Prostate gland (tissue), 2 donors: ENCODE data around the gene ST3GAL2. TPM values are rescaled to one million over a fixed set of nuclear protein-coding genes. Genes with fewer than 3 reads are reported as not detected.
A peak's percentile ranks its signal among the peaks of the same experiment; 100 is the strongest.
"Not testable (repeated sequence)": the region's sequence is repeated elsewhere in the genome, so short reads cannot be mapped to it uniquely, and the experiment has no call there.

Source experiments
- DNase-seq: peaks from one replicate; pipeline ENCODE4 v3.0.0-alpha.2; 2019; ENCODE audit warnings: low spot score
- H3K27ac ChIP-seq, 2 donors: fragments of 200-600 bp; sonication (generic); 2 replicates each; pipeline ENCODE4 v1.5.1; 2017 to 2019
- H3K27me3 ChIP-seq: fragments of 200-600 bp; sonication (generic); replicated peaks from 2 replicates; pipeline ENCODE4 v1.5.1; 2019; ENCODE audit not compliant: insufficient read depth
- H3K36me3 ChIP-seq, 2 donors: fragments of 200-600 bp; sonication (generic); 1 replicate in 1 of 2; 2 replicates in 1 of 2; pipeline versions ENCODE4 v1.5.1 to v1.8.1; 2017 to 2019
- H3K4me1 ChIP-seq: fragments of 200-600 bp; sonication (generic); replicated peaks from 2 replicates; pipeline ENCODE4 v1.5.1; 2019
- H3K4me3 ChIP-seq, 2 donors: fragments of 200-600 bp; sonication (generic); 2 replicates each; pipeline ENCODE4 v1.5.1; 2017 to 2019
- H3K9me3 ChIP-seq: fragments of 200-600 bp; sonication (generic); 2 replicates; pipeline ENCODE4 v1.5.1; 2017
- CTCF ChIP-seq, 4 experiments: fragments of 200-600 bp in 2 of 4; fragments of 450-650 bp in 2 of 4; sonication (generic) in 2 of 4; IDR thresholded peaks; 1 replicate in 3 of 4; 2 replicates in 1 of 4; pipeline ENCODE4 v1.5.1; 2016 to 2019; ENCODE audit warnings: antibody characterized with exemption in 4 of 4, mild to moderate bottlenecking in 2 of 4, moderate library complexity in 2 of 4
- POLR2A ChIP-seq: fragments of 450-650 bp; IDR thresholded peaks from one replicate; pipeline ENCODE4 v1.6.1; 2016; ENCODE audit warnings: antibody characterized with exemption, mild to moderate bottlenecking
- POLR2AphosphoS5 ChIP-seq: sonication (generic); formaldehyde crosslinking; IDR thresholded peaks from one replicate; pipeline ENCODE4 v1.6.1; 2017; ENCODE audit warnings: antibody characterized with exemption
- WGBS: methylation state at CpG from one replicate; pipeline ENCODE4 v1.1.5; 2018; 5-methylcytosine and 5-hydroxymethylcytosine counted together
- intact Hi-C: fragments of 100-400 bp; cut with DNase I; formaldehyde crosslinking; loops from one replicate; pipeline ENCODE4 v1.14.2; 2022
- total RNA-seq, 2 donors: library from RNA; depleted of rRNA; stranded (reverse); fragments of >200 nt; gene quantifications; one replicate each; pipeline ENCODE4 v1.1.0, GENCODE V29; 2016

ST3GAL2 gene
- total RNA-seq, 2 donors from 2014 or later = 8.7 to 54.5 TPM

- H3K27ac ChIP-seq = no peak overlapping the region
- H3K9me3 ChIP-seq = no peaks in the 10 kb centered on the region
- intact Hi-C loops = no loop called here
- H3K27me3 ChIP-seq = no peaks in the 10 kb centered on the region
- WGBS = 63% methylated on average over 7 of the region's 7 CpGs
- no peak for DNase-seq
- H3K4me1 ChIP-seq = no peaks in the 10 kb centered on the region
- H3K36me3 ChIP-seq = no peaks in the 10 kb centered on the region
- no peak overlapping the region for H3K4me3 ChIP-seq
- no peak for TF ChIP-seq POLR2AphosphoS5
Observed at GRCh38 chr16:70391881-70392481, 46.9 kb downstream of the ST3GAL2 start.

GRCh38 chr16:70391446-70391845 lies 47.5 kb downstream of the ST3GAL2 start:
- H3K4me1 ChIP-seq = no peaks in the 10 kb centered on the region
- H3K36me3 ChIP-seq = no peaks in the 10 kb centered on the region
- H3K27ac ChIP-seq = no peak overlapping the region
- no peak for DNase-seq
- no peaks in the 10 kb centered on the region for H3K9me3 ChIP-seq
- WGBS = 94% methylated on average over 3 of the region's 3 CpGs
- no peak overlapping the region for H3K4me3 ChIP-seq
- no peaks in the 10 kb centered on the region for H3K27me3 ChIP-seq
- no peak for TF ChIP-seq CTCF (IDR thresholded peaks at IDR 0.05)
- TF ChIP-seq POLR2AphosphoS5 = no peak
- TF ChIP-seq POLR2A = no peak
- intact Hi-C loops = no loop called here

- DNase-seq = peak; percentile 40
- H3K4me3 ChIP-seq = no peak overlapping the region
- WGBS = 65% methylated on average over 5 of the region's 5 CpGs
- no peaks in the 10 kb centered on the region for H3K4me1 ChIP-seq
- TF ChIP-seq POLR2AphosphoS5 = peak; percentile 51
- TF ChIP-seq POLR2A = no peak
- TF ChIP-seq CTCF (IDR thresholded peaks at IDR 0.05) = peak in 1 of 4 experiments; percentile 30
- H3K27ac ChIP-seq = no peak overlapping the region
- H3K9me3 ChIP-seq = no peaks in the 10 kb centered on the region
- H3K36me3 ChIP-seq = no peaks in the 10 kb centered on the region
- no peaks in the 10 kb centered on the region for H3K27me3 ChIP-seq
- intact Hi-C loops = no loop called here
Observed at GRCh38 chr16:70390774-70391173, 48.1 kb downstream of the ST3GAL2 start.

GRCh38 chr16:70388006-70388680 lies 50.8 kb downstream of the ST3GAL2 start:
- 91% methylated on average over 19 of the region's 19 CpGs for WGBS
- Histone ChIP-seq H3K9me3 (no peaks in the 10 kb centered on the region), H3K4me3 (no peak overlapping the region), H3K27ac (no peak overlapping the region), H3K27me3 (no peaks in the 10 kb centered on the region), H3K4me1 (no peaks in the 10 kb centered on the region), H3K36me3 (no peaks in the 10 kb centered on the region)
- intact Hi-C loops = no loop called here
- DNase-seq = no peak
- no peak for TF ChIP-seq POLR2AphosphoS5

GRCh38 chr16:70386289-70386986 lies 52.5 kb downstream of the ST3GAL2 start:
- H3K27ac ChIP-seq, H3K36me3 ChIP-seq, H3K9me3 ChIP-seq, DNase-seq, H3K4me1 ChIP-seq, H3K4me3 ChIP-seq, intact Hi-C loops, H3K27me3 ChIP-seq: not testable (repeated sequence)
- 95% methylated on average over 20 of the region's 20 CpGs for WGBS

- no peak for TF ChIP-seq POLR2AphosphoS5
- no peak for TF ChIP-seq CTCF (IDR thresholded peaks at IDR 0.05)
- no peak for TF ChIP-seq POLR2A
Observed at GRCh38 chr16:70383421-70383960, 55.4 kb downstream of the ST3GAL2 start.

More at GRCh38 chr16:70383421-70383960, 55.4 kb downstream of the ST3GAL2 start:
- intact Hi-C loops = loop anchor here (5.0 kb wide), 3 partner anchors 36 to 74 kb away; partner anchors contain the start of genes DDX19A and ST3GAL2
- no peaks in the 10 kb centered on the region for H3K36me3 ChIP-seq
- no peaks in the 10 kb centered on the region for H3K27me3 ChIP-seq
- H3K27ac ChIP-seq = no peak overlapping the region
- no peaks in the 10 kb centered on the region for H3K4me1 ChIP-seq
- no peak for DNase-seq
- H3K4me3 ChIP-seq = no peak overlapping the region
- H3K9me3 ChIP-seq = no peaks in the 10 kb centered on the region
- 88% methylated on average over 6 of the region's 6 CpGs for WGBS
